GM21737 (cell line): ENCODE results near the gene CCDC88C.
A peak's percentile ranks its signal among the peaks of the same experiment; 100 is the strongest.

ENCODE experiments used
- ATAC-seq: cut with Tn5 transposase; IDR thresholded peaks from one replicate; pipeline ENCODE4 v1.9.1; 2021; ENCODE audit warnings: mild to moderate bottlenecking, moderate library complexity; ENCODE audit not compliant: unreplicated experiment

The CCDC88C gene

DNA sequence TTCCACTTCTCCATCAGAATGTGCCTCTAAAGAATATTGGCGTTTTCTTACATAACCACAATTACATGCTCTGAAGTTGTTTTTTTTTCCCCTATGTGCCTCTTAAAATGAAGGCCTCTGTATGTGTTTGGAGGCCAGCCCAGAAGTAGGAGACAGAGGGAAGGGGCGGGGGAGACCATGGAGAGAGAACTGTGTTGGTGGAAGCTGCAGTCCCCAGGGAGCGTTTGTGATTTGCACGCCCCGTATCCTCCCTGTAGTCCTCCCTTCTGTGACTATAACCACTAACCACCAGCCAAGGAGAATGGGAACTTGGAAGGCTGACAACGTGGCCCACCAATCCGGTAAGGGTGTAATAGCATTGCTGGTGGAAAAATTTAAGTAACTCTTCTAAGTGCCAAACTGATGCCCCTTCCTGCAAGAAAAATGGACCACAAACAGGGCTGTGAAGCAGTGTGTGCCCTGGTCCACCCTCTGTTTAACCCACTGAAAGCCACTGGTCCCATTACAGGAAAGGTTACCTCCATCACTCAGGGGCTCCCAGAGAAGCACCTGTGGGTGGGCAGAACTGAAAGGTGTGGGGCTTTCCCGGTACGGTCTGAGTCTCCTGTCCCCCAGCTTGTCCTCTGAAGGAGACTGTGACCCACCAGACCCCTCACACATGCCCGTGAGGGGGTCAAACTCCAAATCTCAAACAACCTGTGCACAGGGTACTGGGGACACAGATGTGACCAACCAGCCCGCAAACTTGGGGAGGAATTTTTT, 36.8 kb downstream of the CCDC88C start:
- ATAC-seq = no peak

DNA sequence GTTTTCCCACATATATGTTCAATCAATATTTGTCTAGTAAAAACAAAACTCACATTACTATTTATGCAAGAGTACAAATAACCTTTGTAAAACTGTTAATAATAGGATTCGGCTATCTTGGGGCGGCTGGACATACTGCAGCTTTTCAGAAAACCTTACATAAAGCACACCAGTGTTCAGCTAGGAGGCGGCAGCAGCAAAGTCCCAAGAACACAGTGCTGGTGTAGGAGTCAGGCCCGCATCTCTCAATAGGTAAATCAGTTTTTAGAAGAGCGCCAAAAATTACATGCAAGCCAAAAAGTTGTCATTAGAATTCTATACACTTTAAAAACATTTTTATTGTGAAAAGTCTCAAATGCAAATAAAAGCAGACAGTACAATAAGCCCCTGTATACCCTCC, 37.5 kb downstream of the CCDC88C start:
- ATAC-seq = no peak

DNA sequence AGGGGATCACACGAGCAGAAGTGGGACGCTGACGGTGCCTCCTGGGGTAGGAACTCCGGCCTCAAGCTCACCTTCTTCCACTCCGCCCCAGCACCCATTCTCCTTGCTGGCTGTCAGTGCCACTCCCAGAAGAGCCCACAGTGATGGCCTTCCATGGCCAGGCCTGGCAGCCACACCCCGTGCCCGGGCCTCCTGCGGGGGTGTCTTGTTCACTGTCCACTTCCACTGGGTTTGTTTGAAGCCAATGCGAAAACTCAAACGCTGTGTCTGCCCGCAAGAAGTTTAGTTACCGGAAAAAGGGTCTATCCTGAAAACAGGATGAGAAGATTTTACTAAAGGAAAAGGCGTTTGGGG, 38.1 kb downstream of the CCDC88C start:
- ATAC-seq = no peak

DNA sequence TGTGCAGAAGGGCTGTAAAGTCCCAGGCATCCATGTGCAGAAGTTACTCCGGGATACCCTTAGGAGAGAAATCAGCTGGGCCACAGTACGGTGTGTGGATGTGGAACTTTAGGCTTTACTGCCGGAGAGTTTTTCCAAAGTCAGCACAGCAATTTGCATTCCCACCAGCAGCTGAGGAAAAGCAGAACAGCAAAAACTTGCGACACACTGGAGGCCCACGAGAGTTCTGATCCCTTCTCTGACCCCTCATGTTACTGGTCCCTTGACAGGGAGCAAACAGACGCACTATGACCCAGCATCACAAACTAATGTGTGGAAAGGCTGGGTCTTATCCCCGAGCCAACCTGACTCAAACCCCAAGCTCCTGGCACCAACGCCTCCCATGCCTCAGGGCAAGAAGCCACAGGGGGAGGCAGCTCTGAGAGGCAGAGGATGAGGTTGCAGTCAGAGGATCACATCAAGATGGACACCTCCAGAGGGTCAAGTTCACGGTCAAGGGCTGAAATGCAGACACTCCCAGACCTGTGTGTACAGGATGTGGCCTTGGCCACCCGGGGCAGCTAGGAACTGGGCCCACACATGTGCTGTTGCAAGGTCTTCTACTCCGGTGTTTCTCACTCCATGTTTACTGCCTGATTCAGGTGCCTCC, 38.6 kb downstream of the CCDC88C start:
- no peak for ATAC-seq

DNA sequence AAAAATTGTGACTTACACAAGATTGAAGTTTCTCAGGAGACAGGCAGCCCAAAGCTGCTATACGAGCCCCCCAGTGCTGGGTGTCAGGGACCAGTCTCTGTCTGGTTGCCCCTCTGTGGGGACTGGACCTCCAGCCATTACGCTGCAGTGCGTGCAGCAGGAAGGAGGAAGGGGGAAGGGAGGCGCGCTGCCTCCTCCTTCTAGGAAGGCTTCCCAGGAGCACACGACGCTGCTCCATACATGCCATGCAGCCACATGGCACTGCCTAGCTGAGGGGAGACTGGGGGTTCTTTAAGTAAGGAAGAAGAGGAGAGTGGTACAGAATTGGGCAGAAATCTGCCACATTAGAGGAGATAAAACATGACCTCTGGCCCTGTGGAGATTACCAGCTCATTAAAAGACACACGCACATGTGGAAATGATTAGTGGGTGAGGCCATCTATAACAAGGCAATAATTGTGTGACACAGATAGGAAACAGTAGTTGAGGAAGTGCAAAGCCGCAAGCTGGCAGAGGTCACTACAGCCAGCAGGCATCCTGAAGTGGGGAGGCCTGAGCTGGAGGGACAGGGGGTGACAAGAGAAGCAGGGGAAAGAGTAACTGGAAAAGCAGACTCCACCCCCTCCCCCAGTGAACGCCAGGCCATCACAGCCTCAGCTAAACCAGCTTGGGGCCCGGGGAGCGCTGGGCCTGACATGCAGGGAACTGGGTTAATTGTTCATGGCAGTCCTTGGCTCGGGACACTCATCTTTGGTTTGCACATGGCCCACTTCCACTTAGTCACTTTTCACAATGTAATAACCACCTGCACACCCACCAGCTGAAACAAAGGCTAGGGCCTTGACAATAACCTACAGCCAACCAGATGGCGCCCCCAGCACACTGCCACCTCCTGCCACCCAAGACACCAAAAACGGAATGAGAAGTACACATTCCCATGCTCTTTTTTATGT, 39.6 kb downstream of the CCDC88C start:
- ATAC-seq = no peak

DNA sequence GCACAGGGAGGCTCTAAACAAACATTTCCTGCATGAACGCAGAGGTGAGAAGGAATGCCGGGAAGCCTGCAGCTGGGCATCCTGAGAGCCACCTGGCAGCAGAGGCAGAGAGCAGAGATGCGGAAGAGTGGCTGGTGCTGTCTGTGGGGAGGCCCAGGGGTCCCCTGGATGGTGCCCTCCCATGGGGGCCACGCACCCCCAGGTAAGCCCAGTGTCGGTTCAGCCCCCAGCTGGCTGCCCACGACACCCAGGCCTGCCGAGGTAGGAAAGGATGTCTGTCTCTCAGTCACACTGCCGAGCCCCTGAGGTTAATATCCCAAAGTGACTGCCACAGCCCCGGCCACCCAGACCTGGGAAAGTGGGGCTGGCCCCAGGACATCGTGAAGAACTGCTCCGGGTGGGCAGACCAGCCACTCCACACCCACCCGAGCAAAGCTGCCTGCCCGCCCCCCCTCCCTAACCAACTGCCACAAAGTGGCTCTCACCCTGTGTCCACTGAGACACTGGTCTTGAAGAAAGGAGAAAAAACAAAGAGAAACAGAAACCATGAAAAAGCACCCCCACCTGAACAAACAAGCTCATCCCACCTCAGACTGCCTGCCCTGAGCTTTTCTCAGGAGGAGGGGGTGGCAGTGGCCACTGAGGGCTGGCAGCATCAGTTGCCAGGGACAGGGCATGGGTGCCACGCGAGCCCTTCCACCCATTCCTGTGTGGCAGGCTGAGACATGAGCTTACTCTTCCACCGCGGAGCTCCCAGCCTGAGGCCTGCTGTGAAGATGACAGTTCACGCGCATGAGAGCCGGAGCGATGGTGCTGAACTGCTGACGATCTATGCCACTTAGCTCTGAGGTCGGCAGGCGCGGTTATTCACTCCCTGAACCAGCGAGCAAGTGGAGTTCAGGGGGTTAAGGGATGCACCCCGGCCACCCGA, 40.8 kb downstream of the CCDC88C start:
- no peak for ATAC-seq

DNA sequence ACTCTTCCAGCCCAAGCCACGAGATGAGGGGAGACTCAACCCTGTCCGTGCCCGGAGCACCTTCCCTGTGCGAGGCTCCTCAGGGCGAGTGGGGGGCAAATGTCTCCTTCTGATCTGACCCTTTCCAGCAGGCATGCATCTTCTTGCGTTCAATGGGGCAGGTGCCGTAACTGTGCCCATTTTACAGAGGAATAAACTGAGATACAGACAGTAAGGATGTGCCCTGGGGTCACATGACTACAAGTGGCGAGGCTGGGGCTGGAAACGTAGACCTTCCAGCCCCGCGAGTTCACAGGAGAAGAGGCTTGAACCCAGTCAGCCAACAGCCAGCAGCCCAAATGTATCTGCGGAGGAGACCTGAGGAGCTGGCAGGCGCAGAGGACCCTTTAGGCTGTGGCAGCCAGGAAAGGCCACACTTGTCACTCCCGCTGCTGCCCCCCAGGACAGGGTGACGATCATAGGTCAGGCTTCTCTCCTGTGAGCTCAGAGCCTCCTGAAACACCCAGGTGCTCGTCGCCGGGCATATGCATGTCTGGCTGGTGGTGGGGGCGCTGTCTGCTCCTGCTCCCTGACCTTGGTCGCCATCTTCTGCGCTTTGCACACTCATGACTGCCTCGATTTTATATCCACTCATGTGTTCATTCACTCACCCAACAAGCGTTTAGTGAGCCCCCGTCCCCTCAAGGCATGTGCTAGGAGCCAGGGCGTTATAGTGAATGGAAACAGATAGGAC, 41.7 kb downstream of the CCDC88C start:
- ATAC-seq = no peak

DNA sequence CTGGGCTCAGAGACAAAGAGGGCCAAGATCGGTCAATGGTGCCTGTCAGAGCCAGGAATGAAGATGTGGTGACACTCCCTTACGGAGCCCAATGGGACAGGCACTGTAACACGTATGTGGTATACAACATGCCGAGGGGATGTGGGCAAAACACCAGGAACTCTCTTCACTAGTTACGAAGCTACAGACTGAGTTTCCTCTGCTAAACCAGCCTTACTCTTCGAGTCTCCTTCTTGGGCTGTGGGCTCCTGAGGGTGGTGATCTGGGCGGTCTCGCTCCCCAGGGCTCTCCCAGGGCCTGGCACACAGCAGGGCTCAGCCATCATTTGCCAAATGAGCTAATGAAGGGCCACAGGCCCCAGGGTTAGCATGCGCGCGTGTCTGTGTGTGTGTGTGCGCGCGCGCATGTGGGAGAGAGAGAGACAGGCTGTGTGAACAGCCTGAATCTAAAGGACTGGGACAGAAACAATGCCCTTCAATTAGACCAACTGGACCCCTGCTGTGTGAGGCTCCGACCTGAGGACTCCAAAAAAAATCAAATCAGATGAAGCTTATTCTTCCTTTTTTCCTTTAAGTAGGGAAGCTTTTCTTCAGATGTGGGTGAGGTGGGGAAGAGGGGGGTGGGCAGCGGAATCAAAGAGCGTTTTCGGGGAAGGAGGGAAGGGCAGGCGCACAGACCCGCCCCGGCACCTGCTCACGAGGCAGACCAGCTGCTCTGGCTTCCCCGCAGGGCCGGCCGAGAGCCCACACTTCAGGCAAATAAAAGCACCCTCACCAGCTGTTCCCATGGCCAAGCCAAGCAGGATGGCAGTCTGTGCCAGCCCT, 42.5 kb downstream of the CCDC88C start:
- no peak for ATAC-seq

DNA sequence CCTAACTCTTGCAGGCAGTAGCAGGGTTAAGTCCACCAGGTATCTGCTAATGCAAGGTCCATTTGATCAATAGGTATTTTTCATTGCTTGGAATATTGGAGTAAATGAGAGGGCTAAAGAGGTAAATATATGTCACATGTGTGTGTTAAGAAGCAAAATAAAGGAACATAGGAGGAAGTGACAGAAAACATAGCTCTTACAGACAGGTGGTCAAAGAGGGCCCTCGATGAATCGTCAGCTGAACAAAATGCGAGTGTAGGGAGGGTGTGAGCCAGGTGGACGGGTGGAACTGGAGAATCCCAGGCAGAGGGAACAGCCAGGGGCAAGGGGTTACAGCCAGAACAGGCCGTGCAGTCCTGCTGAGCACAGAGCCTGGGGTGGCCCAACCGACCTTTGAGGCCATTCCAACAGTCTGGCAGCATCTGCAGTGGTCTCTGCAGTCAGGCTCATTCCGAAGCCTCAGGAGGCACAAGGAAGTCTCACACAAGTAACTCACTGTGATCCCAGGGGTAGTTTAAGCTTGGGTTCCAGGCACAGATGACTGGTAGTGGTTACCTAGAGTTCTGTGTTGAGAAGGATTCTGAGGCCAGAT, 43.2 kb downstream of the CCDC88C start:
- ATAC-seq = no peak

DNA sequence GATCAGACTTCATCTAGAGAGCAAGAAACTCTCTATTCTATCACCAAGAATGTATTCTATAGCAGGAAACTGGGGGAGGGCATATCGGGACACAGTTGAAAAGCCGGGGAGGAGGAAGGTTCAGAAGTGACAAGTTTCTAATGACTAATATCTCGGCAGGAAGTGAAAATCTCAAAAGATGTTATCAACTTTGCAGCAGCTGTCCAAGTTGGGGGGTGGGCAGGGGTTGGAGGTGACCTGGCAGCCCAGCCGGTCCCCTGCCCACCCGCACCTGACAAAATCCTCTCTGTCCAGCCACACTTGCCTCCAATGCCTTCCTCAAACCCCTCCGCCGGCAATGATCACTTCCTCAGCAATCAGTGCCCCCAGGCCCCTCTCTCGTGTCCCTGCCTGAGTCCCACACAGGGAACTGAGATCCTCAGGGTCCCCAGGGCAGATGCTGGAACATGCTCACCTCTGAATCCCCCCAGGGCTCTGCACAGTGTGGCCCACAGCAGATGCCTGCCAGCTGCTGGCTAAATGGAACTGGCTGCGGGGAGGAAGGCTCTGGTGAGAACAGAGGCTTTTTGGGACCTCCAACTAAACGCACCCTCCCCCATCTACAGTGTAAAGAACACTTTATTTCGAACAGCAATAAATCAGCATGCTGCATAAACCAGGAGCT, 43.9 kb downstream of the CCDC88C start:
- peak; percentile 56 for ATAC-seq

DNA sequence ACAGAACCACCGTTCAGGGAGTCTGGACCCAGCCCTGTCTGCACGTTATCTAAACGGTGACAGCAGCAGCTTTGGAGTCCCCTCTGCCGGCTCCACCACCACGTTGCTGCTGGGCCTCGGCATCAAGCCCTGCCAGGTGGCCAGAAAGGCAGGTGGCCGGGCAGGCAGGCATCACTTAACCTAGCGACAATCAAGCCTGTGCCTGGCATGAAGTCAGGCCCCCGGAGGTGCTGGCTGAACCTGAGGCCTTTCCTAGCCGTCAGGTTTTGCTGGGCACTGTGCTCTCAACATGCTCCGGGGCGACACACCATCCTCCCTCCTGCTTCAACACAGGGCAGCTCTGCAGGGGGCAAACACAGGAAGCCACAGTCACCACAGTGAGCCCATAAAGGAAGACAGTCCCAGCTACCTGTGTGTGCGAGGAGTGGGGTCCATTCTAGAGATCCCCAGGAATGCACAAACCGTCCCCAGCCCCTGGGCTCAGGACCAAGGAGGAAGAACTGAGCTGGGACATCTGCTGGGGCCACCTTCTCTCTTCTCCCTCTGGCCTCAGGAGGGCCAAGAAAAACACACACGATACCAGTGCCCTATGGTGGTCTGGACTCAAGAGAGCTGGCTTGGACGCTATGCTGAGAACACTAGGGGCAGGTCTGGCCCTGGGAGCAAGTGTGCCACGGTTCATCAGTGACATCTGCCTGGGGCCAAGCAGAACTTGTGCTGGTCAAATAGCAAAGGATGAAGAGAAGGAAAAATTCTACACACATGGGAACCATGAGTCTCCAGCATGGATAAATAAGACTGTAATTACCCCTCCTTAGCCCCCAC, 44.7 kb downstream of the CCDC88C start:
- peak; percentile 28 for ATAC-seq

DNA sequence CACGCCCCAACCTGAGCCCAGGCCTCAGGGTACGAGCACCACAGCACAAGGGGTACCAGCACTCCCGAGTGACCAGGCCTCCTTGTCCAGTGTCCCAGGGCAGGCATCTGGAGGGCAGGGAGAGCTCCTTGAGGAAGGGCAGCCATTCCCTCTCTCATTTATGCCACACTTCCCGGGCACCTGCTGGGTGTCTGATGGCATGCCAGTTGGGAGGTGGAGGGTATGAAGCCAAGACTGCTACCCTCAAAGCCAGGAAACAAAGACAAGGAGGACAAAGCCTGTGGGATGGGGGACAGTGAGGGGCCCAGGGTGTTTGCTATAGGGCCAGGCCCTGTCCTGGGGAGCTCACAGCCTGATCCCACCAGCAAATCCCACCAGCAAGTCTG, 45.6 kb downstream of the CCDC88C start:
- ATAC-seq = no peak

DNA sequence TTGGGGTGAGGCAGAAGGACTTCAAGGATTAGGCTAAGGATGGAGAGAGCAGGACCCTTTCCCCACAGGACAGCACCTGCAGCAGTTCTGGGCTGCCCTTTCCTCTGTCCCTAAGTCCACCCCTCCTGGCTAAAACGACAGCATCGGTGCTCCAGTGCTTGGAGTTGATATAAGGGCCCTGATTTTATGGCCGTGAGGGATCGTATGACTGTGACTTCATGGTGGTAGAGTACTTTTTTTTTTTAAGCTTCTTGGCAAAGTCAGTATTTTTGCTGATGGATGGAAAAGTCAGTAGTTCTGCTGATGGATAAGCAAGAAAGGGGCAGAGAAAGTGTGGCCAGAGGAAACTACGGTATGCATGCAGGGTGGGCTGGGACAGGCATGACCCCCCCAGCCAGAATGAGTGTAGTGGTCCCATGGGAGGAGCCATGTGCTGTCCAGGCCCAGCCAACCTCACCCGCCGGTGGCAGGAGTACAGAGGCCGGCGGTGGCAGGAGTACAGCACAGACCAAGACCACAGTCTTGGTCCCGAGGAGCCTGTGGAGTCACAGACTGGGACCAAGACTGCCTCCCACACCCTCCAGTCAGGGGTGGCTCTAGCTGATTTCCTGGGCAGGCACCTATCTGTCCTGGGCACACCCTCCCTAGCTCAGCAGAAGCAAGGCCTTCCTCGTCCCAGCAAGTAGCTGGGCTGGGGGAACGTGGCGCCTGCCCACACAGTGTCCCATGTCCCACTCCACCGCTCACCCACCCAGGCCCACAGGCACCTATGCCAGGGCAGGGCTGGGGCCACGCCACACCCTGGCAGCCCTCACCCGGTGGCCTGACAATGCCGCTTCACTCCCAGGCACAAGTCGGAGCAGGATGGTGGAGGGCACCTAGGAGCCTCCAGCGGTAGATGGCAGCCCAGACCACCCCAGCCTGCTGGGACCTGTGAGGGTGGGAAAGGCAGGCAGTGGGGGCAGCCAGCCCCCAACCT, 46.3 kb downstream of the CCDC88C start:
- ATAC-seq = no peak

DNA sequence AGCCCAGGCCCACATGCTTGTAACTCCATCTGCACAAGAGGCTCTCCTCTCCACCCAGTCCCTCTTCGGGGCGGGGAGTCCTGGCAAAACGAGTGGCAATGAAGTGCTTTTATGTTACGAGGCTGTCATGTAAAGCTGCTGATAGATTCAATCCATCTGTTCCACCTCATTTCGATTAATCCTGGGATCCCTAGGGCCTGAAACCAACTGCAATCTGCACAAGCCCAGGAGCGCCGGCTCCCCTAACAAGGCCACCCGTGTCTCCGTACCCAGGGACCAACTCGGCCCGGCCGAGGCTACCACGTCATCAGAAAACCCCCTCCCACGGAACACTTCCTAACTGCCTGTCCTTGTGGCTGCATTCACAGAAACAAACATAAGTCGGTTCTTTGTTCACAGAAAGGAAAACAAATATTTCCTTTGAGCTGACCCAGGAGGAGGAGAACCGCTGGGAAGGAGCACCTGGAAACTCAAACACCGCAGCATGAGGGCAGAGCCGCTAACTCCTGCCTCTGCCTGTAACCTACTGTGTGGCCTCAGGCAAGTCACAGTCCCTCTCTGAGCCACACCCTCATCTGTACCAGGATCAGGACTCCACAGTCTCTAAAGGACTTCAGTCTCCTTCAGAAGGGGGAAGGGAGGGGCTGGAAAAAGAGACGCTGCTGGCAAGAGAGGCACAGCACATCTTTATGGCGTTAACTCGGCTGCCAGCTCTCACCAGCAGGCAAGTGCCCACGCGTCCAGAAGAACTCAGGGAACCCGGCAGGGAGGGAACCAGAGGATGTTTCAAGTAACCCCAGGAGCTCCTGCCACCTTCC, 47.8 kb downstream of the CCDC88C start:
- no peak for ATAC-seq

DNA sequence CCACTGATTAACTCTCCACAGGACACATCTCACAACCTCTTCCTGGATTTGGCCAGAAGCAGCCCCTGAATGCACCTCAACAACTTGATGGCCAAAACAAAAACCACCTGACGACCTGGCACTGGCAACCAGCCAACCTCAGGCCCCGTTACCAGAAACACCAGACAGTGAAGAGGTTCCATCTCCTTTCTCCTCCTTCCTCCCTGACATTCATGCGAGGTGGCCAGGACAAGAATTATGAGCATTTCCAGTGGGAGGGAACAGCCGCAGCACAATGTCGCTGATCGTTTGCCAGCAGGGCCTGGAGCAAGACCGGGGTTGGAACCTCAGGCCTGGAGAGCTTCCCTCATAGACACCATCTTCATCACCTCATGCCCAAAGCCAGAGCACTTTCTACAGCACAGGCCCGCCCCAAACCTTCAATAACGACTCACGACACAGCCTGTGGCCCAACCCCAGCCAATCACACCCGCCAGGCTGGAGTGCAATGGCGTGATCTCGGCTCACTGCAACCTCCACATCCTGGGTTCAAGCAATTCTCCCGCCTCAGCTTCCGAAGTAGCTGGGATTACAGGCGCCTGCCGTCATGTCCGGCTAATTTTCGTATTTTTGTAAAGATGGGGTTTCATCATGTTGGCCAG, 48.7 kb downstream of the CCDC88C start:
- ATAC-seq = no peak
